GM18499 (cell line): ENCODE results near the gene AK2.
"Not testable (repeated sequence)": the region's sequence is repeated elsewhere in the genome, so short reads cannot be mapped to it uniquely, and the experiment has no call there.

ENCODE experiments used
- ATAC-seq: cut with Tn5 transposase; IDR thresholded peaks from one replicate; pipeline ENCODE4 v1.9.1; 2021; ENCODE audit warnings: moderate number of reproducible peaks; ENCODE audit not compliant: insufficient read depth, unreplicated experiment

AK2 gene

DNA sequence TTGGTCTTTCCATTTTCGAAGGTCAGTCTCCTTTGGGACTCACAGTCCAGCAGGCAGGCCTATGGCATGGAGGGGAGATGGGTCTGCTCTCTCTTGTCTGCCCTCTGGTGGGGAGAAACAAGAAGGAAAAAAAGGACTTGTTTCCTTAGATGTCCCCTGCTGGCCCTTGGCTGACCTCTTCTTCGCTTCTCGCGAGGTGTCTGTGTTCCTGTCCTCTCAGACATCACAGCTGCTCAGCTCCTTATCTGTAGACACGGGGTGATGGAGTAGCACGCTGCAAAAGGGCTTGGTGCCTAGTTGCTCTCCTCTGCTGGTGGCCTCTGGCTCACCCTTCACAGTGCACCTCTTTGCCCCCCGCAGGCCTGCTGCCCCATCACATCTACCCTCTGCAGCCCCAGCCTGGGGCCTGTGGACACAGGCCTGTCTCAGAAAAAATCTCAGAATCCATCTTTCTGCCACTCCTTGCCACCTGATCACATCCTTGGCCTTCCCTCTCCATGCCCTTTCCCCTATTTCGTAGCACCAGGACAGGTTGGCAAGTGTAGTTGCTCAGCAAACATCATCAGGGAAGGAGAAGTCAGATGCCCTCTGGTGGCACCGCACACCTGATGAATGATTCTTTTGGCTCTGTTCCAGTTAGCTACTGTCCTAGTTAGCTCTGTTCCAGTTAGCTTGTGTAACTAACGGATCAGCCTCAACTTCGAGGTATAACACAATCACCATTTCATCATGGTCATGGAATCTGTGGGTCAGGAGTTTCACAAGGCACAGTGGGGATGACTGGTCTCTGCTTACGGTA lies 18.7 kb upstream of the AK2 start:
- no peak for ATAC-seq

GRCh38 chr1:33050221-33051076 lies 13.8 kb upstream of the AK2 start:
- ATAC-seq: no peak

DNA sequence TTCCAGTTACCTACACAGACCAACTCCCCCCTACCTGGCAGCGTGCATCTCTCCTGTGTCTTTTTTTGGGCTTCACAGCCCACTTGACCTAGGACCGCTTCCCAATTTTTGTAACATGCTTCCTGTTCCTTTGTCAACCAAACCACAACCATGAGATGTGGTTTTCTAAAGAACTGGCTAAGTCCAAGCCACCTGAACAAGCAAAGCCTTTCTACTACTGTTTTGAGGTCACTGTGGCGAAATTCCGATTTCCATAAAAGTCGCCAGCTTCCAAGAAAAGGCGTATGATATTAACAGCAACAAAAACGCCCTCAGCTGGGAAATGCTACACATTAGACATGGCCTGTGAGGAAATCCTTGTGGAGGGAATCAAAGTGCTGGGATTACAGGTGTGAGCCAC lies 12.7 kb upstream of the AK2 start:
- no peak for ATAC-seq

DNA sequence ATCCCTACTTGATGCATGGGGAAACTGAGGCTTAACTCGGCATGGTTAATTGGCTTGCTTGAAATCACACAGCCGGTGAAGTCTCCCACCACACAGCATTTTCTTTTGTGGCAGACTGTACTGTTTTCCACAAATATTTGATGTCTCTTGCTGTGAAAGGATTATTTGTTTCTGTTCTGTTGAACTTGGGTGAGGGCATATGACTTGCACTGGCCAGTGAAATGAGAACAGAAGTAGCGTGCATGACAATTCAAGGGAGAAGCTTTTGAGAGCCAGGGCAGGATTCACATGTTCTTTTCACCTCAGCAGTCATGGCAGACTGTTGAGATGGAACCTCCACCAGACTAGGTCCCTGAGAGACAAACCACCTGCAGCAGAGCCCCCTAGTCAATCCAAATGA lies 11.7 kb upstream of the AK2 start:
- ATAC-seq: no peak

- ATAC-seq: no peak
Measured at GRCh38 chr1:33047839-33048305, 11.2 kb upstream of the AK2 start.

DNA sequence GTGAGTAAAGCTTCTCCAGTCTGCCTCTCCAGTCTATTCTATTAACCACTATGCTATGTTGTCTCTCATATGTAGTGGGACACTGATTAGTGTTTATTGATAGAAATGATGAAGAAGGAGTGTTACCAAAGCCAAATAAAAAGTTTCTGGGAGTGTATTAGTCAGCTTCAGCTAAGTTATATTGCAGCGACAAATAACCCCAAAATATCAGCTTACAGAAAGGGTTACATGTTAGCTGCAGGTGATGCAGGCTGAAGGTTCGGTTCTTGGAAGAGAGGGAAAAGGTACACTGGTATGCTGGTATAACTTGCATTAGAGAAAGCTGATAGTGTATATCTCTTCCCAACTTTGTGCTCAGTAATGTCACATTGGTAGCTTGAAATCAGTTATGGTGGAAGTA lies 10.6 kb upstream of the AK2 start:
- no peak for ATAC-seq

DNA sequence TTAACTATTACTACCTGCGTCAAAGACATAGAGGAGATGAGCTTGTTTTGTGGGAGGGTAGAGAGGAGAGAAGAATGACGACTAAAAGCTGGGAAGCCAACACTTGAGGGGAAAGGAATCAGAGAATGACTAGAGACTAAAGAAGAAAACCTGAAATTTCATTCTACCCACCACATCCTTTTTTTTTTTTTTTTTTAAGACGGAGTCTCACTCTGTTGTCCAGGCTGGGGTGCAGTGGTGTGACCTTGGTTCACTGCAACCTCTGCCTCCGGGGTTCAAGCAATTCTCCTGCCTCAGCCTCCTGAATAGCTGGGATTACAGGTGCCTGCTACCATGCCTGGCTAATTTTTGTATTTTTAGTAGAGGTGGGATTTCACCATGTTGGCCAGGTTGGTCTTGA lies 9.6 kb upstream of the AK2 start:
- not testable (repeated sequence) for ATAC-seq

DNA sequence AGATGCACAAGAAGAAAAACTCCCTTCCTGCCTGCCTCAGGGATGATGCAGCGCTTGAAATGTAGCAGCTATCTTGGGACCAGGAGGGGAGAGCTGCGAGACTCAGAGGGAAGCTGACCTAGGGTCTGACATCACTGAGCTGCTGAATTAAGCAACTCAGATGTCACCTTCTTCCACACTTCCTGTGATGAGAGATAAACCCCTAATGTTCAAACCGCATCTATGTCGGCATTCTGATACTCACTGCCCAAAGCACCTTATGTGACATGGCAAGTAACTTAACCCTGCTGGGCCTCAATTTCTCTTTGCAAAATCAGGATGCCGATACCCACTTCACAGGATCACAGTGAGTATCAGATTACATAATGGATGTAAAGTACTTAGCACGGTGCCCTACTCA lies 9.1 kb upstream of the AK2 start:
- no peak for ATAC-seq

- ATAC-seq: no peak
Measured at GRCh38 chr1:33045246-33045645, 8.6 kb upstream of the AK2 start.

DNA sequence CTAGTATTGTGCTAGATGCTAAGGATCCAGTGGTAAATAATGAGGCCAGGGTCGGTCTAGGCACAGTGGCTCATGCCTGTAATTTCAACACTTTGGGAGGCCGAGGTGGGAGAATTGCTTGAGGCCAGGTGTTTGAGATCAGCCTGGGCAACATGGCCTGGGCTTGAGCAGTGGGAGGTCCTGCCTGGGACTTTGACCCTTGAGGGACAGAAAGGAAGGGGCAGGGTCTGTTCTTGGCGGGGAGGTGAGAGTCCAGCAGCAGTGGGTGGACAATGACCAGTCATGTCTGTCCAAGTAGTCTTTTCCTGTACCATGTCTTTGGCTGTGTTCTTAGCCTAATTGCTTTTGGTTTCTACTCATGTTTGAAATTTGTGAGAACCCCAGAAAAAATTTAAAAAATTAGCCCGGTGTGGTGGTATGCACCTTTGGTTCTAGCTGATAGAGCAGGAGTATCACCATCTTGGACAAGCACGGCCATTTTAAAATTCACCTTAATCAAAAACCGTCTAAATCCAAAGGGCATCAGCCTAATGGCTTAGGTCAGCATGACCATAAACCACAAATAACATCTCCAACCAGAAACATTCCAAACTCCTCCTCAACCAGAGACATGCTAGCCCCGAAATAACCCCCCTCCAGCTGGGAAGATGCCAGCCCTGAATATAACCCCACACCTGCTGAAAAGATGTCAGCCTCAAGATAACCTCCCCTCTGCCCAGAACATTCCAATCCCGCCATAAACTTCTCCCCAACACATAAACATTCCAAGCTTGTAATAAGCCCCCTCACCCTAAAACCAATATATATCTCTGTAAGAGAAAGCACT lies 6.8 kb upstream of the AK2 start:
- ATAC-seq: no peak

- ATAC-seq: no peak
Measured at GRCh38 chr1:33042831-33043230, 6.1 kb upstream of the AK2 start.

DNA sequence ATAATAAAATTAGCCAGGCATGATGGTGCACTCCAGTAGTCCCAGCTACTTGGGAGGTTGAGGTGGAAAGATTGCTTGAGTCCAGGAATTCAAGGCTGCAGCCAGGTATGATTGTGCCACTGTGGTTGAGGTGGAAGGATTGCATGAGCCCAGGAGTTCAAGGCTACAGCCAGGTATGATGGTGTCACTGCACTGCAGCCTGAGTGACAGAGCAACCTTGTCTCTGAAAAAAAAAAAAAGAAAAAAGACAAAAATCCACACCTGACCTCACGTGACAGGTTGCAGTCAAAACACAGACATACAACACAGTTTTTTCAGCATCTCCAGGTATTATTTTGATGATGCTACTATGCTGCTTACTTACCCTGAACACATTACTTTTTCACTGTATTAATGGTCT lies 4.3 kb upstream of the AK2 start:
- no peak for ATAC-seq

DNA sequence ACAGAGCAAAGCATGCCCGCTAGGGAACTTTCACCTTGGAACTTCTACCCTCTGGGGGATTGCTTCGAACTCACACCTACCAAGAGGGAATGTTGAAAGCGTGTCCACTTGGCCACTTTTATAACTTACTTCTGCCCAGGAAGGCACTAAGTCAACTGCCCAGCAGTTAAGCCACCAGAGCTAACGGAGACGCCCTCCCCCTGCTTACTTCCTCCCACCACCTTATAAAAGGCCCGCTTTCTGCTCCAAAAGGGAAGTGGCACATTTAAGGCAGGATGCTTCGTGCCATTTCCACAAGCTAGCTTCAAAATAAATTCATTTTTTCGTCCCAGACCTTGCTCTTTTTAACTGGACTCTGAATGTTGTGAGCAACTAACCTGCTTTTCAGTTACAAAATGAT lies 3.2 kb upstream of the AK2 start:
- ATAC-seq: no peak

GRCh38 chr1:33036051-33036525 lies 595 bp downstream of the AK2 start:
- ATAC-seq: no peak

DNA sequence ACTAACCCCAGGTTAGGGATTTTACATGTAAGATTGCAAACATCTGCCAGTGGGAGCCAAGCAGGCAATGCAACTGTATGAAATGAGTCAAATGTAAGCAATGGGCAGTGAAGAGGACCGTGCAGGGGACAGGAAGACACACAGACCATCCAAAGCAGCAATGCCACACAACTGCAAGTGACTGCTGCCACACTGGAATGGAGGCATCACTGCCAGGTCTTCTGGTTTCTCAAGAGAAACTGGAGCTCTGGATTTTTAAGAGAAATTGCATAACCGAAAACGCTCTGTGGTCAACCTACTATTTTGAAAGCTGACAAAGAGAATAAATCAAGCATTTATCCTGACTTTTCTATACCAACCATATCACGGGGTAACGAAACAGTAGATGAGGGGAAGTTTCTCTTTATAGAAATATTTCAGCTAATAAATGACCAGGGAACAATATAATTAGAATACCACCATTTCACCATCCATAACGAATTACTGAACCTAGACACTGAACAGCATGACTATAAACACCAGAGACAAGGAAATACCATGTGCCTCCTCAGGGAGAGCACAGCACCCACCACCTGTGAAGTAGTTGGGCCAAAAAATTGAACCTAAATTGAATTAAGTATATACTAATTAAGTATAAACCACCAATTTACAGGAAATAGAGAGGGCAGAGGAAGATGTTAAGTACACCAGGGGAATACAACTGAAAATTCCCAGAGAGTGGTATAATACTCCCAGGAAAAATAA lies 4.4 kb downstream of the AK2 start:
- ATAC-seq: no peak

- ATAC-seq: no peak
Measured at GRCh38 chr1:33031506-33031905, 5.2 kb downstream of the AK2 start.

GRCh38 chr1:33030575-33030974 lies 6.1 kb downstream of the AK2 start:
- ATAC-seq: no peak

- ATAC-seq: no peak
Measured at GRCh38 chr1:33029921-33030320, 6.8 kb downstream of the AK2 start.

GRCh38 chr1:33029209-33029608 lies 7.5 kb downstream of the AK2 start:
- no peak for ATAC-seq

DNA sequence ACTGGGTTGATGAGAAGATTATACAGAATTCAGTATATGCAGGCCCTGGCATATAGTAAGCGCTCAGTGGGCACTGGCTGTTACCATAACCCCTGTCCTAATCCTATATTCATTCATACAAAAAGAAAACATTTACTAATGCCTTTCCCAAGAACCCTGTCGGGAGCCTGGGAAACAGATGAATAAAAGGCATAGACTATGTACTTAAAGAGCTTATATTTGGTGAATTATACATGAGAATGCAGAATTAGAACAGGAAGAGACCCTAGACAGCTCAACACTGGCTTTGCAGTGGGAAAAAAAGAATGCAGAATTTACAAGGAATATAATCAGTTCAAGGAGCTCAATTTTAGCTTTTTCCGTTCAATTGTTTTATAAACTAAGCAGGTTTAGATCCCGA lies 10.9 kb downstream of the AK2 start:
- no peak for ATAC-seq
